HK-2 (cell line): ENCODE results near the gene INTS1.

Experiments
- DNase-seq: peaks from one replicate; pipeline ENCODE4 v3.0.0-alpha.2; 2018; ENCODE audit not compliant: unreplicated experiment

The INTS1 gene

DNA sequence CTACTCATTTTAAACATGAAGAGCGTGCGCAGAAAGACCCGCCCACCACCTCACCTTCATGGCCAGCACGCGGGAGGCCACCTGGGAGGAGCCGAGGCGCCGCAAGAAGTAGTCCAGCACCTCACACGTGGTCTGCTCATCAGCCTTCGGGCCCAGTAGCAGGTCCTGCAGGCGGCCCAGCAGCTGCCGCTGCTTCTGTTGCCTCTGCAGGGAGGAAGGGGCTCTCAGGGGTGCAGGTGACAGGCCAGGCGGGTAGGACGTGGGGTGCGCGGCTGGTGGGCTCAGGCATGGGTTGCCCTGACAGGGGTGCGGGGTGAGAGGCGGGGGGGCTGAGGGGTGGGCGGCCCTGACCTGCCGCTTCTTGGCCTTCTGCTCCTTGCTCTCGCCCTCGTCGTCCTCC is 17.6 kb downstream of the INTS1 start:
- no peak for DNase-seq

DNA sequence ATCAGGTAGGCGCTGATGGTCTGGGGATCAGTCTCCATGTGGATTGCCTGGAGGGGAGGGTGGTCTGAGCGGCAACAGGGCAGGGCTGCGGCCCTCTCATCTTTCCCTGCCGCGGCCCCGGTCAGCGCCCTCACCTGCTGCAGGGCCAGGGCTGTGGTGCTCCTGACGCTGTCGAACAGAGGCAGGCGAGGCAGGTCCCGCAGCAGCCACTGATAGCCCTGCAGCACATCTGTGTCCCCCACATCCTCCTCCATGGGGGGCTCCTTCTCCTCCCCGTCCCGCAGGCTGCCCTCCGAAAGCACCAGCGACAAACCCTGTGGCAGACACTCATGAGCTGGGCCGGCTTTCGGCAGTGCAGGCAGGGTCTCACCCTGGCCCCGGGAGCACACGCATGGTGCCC is 19.0 kb downstream of the INTS1 start:
- DNase-seq: no peak

DNA sequence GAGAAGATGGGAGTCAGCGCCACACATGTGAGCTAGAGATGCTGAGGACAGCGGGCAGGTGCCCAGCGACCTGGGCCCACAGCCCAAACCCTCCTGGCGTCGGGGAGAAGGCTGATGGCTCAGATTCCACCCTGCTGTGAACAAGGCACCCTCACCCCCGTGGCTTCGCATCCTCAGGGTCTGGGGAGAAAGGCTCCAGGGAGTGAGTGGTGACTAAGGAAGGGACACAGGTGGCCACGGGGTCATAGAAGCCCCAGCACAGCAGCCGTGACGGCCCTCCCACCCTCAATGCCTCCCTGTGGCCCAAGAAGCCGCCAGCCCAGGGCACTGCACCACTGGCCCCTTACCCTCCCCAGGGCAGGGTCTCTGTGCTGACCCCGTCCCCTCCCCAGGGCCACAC is 19.6 kb downstream of the INTS1 start:
- no peak for DNase-seq

GRCh38 chr7:1483536-1484505 is 20.4 kb downstream of the INTS1 start:
- no peak for DNase-seq

DNA sequence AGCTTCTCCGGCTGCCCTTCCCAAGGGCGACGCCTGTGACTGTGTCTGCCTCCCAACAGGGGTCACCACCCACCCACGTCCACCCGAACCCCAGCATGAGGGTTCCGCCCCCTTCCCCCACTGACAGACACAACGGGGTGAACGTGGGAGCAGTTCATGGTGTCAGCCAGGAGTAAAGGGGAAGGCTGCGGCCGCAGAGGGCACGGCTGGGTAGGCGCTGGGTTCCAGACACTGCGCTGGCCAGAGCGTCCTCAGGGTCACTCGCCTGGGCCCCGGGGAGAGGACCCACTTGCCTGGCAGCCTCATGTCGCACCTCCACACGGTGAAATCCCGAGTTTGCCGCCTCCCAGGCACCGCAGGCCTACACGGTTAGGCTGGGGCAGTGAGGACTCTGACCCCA is 21.1 kb downstream of the INTS1 start:
- DNase-seq: no peak

- DNase-seq: no peak
Measured at GRCh38 chr7:1481300-1481699, 22.9 kb downstream of the INTS1 start.

DNA sequence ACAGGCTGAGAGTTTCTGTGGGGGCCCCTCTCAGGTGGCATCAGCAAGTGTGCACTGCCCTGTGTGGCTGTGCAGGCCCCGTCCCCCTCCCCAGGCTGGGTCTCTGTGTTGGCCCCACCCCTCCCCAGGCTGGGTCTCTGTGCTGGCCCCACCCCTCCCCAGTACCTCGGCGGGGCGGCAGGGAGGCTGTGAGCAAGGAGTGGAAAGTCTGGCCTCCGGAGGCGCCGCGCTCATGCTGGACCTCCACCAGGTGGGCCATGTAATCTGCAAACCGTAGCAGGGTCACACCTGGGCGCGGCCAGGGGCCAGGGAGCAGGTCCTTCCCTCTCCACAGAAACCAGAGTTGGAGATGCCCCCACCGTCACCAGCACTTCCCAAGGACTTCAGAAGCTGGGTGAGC is 23.5 kb downstream of the INTS1 start:
- DNase-seq: no peak

DNA sequence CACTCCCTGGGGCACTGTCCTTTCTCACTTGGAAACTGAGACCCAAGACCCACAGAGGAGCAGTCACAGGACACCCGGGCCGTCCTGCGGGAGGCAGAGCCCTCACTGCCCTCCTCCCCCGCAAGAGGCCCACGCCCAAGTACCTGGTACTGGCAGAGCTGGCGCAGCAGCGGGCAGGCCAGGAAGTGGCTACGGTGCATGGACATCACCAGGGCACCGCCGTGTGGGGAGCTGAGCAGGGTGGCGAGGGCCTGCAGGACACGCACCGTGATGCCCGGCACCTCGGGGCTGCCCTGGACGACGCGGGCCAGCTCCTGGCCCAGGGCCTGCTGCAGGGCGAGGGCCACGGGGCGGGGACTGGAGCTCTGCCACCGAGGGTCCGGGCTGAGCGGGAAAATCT is 24.9 kb downstream of the INTS1 start:
- no peak for DNase-seq

GRCh38 chr7:1478480-1478879 is 25.7 kb downstream of the INTS1 start:
- no peak for DNase-seq

GRCh38 chr7:1476859-1477258 is 27.3 kb downstream of the INTS1 start:
- DNase-seq: no peak

DNA sequence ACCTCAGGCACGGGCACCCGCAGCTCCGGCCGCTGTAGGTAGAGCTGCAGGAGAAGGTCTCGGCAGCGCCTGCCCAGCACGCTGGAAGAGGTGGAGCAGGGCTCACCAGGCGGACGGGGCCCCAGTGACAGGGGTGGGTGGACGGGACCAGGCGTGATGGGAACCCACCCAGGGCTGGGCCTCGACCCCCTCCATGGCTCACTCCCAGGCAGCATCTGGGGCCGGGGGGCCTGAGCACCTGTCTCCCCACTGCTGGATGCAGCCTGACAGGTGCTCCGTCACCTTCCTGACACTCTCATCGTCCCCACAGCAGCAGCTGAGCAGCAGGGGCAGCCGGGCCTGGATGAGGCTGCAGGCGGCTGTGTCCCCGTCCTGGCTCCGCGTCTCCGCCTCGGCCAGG is 28.2 kb downstream of the INTS1 start:
- DNase-seq: no peak

DNA sequence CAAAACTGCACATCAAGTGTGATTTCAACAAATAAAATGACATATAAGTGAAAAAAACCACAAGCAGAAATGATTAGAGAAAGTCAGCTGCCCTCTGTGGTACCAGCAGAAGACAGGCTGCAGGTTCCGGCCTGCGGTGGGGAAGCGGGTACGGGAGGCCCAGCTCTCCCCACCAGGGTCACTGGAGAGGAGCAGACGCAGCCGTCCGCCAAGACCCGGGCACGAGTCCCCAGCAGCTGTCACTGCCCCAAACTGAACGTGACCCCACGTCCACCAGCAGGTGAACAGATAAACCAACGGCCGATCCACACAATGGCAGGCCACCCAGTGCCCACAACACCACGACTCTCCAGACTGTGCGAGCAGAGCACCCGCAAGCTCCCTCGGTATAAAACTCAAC is 28.8 kb downstream of the INTS1 start:
- DNase-seq: no peak

DNA sequence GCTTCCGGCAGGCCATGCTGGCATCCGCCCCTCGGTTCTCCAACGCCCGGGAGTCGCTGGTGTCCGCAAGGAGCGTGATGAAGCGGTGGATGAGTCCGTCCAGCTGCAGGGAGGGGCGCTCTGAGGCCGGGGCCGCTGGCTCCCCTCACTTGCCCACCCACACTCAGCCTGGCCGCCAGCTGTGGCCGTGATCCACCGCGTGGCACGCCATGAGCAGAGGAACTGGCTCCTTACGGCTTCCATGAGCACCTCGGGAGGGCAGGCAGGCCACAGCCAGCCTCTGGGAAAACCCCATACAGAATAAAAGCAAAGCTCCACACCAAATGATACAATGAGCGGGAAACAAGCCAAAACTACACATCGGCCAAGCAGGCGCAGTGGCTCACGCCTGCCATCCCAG is 29.5 kb downstream of the INTS1 start:
- no peak for DNase-seq

GRCh38 chr7:1473864-1474512 is 30.2 kb downstream of the INTS1 start:
- DNase-seq: peak; percentile 86

GRCh38 chr7:1470901-1471300 is 33.3 kb downstream of the INTS1 start:
- no peak for DNase-seq

- DNase-seq: no peak
Measured at GRCh38 chr7:1468643-1469298, 35.4 kb downstream of the INTS1 start.

GRCh38 chr7:1468203-1468602 is 36.0 kb downstream of the INTS1 start:
- DNase-seq: no peak

- DNase-seq: peak; percentile 61
Measured at GRCh38 chr7:1466524-1467271, 37.5 kb downstream of the INTS1 start.

DNA sequence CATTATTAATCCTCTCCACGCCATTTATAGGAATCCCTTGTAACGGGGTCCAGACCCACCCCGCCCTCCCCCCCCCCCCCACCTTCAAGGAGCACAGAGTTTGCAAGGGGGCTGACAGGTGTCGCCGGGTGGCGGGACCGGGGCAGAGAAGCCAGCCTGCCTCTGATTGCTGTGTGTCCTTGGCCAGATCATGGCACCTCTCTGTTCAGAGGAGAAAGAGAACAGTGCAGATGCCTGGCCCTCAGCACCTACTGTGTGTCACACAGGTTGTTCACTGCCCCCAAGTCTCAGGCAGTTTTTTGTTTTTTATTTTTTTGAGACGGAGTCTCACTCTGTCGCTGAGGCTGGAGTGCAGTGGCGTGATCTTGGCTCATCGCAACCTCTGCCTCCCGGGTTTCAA is 39.5 kb downstream of the INTS1 start:
- DNase-seq: no peak

DNA sequence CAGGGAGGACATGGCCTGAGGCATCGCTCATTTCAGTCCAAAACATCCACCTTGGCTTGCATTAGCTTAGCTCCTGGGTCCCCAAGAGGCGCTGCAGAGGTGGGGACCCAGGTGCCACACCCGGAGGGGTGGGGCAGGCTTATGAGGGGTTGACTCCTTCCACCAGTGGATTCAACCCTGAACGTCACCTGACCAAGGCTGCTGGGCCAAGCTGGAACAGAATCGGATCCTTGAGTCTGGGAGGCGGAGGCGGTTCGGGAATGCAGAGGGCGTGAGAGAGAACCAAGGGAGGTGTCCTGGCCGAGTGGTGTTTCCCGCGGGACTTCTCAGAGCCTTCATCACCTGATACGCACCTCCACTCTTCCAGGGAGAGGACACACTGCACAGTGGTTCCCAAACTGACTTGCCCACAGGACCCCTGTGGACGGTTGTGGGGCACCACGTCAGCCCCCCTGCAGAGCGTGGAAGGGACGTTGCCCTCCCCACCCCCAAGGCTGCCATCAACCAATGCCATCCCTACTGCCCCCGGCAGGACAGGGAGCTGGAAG is 40.4 kb downstream of the INTS1 start:
- DNase-seq: no peak

DNA sequence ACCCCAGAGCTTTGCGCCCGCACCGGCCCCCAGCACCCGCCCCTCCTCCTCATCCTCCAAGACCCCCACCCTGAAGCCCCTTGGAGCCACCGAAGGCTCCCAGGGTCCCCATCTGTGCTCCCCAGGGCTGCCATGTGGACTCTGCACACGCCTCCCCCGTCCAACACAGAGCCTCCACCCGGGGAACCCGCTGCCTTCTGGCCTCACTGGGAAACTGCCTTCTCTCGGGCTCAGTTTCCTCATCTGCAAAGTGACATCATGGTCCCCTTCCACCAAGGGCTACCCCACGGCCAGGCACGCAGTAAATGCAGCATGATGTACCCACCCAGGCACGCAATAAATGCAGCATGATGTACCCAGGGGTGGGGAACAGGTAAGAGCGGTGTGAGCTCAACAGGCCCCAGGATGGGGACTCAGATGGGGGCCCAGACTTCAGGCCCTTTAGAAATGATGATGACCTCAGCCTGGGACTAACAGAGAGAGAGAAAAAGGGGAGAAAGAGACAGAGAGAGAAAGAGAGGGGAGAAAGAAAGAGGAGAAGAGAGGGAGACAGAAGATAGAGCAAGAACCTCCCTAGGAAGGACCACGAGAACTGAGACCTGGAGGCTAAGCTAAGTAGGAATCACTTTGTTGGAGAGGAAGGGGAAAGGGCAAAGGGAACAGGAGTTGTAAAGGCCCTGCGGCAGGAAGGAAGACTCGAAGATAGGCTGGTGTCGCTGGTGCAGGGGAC is 42.4 kb downstream of the INTS1 start:
- no peak for DNase-seq
